ENCODE results near the gene BCKDHB.
"Not testable (repeated sequence)": the region's sequence is repeated elsewhere in the genome, so short reads cannot be mapped to it uniquely, and the experiment has no call there.

BCKDHB gene

DNA sequence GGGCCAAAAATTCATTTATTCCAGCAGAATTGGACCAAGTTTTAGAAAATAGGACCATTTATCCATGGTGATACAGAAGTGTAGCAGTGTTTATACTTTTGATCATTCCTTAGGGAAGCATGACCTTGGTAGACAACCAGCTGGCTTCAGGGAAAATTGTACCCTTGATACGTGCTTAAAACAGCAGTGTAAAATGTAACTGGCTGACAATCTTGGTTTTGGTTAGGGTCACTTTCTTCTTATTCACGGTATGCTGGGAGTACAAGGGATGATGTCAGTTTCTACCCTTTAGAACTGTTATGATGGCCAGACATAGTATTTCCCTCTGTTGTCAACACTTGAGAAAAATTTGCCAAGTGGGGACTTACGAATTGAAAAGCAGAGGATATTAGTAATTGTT, 157.1 kb downstream of the BCKDHB start:
- no peak for DNase-seq (ENCODE audit: low spot score)

- no peak for DNase-seq (ENCODE audit: low spot score)
Observed at GRCh38 chr6:80268865-80269730, 162.6 kb downstream of the BCKDHB start.

GRCh38 chr6:80271074-80271473, 164.6 kb downstream of the BCKDHB start:
- no peak for DNase-seq (ENCODE audit: low spot score)

GRCh38 chr6:80272988-80273387, 166.5 kb downstream of the BCKDHB start:
- DNase-seq (ENCODE audit: low spot score), result no peak

DNA sequence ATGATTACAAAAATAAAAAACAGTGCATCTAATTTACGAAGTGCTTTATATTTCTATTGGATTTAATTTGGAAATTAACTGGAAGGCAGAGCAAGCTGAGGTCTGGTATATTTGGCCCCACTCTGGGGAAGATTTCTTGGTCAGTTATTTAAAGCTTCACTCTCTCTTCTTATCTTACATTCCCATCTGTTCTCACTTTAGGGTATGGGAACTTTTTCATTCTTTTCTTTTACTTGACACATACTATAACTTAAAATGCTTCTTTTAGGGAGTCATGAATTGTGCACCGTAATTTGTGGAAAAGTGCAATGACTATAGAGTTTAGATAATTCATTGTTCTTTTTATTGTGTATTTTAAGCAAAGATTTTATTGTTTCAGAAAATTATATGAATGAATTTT, 170.4 kb downstream of the BCKDHB start:
- no peak for DNase-seq (ENCODE audit: low spot score)

- DNase-seq (ENCODE audit: low spot score), result no peak
Observed at GRCh38 chr6:80277501-80277900, 171.0 kb downstream of the BCKDHB start.

DNA sequence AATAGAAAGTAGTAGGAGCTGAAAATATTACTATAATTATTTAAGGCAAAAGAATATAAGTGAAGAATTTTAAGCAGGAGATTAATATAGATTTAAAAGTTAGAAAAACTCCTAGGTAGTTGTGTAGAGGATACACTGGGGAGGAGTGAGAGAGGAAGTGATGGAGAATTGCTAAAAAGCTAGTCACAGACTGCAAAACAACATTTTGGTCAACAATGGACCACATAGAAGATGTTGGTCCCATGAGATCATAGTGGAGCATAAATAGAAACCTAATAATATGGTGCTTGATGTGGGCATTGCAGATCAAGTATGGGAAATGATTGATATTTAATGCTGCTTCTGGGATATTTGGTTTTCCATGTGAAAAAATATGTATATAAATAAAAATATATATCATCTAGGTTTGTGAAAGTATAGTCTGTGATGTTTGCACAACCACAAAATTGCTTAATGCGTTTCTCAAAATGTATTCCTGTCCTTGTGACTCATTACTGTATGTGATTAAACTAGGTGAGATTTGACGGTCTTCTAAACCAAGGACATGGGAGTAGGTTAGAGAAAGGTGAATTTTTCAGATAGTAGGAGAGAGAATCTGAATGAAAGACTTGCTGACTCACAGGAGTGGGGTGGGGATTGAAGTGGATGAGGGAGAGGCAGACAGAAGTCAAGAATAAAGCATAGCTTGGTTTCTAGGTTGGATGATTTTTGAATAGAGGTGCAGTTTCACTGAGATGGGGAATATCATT, 174.0 kb downstream of the BCKDHB start:
- DNase-seq (ENCODE audit: low spot score), result no peak

GRCh38 chr6:80282913-80283554, 176.6 kb downstream of the BCKDHB start:
- no peak for DNase-seq (ENCODE audit: low spot score)

DNA sequence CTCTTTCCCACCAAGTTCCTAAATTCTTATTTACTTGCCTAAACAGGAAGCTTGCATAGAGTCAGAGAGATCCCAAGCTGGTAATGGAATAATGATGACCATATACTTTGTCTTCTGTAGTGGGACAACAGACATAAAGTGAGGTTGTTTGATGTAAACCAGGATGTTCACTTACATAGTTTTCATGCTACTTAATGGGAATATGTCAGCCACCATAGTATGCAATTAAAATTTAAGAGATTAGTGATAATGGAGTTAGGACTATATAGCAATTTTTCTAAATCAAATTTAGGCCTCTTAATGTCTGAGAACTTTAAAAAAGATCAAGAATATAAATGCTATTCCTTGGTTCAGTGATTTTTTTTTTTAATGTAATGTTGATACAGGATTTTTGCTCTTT, 180.6 kb downstream of the BCKDHB start:
- DNase-seq (ENCODE audit: low spot score), result no peak

DNA sequence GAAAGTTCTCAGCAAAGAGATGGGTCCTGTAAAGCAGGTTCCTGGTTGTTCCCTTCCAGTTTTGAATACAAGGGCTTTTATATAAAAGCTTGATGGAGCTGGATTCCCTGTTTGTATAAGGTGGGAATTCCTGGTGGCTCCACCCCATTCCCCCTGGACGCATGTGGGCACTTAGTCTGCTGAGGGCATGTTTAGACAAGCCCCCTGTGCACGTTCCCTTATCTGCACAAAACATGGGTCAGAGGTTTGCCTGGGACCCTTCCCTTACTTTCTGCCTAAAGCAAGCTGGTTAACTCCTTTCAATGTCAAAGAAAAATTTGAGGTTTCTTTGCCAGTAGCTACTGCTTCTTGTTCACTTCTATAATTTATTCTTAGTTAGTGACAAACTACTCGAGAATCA, 181.1 kb downstream of the BCKDHB start:
- DNase-seq (ENCODE audit: low spot score), result no peak

- no peak for DNase-seq (ENCODE audit: low spot score)
Observed at GRCh38 chr6:80289727-80290126, 183.3 kb downstream of the BCKDHB start.

DNA sequence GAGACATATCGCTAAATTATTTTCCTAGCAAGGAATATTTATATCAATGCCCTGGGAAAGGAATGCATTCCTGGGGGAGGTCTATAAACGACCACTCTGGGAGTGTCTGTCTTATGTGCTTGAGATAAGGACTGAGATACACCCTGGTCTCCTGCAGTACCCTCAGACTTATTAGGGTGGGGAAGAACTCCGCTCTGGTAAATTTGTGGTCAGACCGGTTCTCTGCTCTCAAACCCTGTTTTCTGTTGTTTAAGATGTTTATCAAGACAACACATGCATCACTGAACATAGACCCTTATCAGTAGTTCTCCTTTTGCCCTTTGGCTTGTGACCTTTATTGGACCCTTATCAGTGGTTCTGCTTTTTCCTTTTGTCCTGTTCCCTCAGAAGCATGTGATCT, 188.1 kb downstream of the BCKDHB start:
- not testable (repeated sequence) for DNase-seq (ENCODE audit: low spot score)

DNA sequence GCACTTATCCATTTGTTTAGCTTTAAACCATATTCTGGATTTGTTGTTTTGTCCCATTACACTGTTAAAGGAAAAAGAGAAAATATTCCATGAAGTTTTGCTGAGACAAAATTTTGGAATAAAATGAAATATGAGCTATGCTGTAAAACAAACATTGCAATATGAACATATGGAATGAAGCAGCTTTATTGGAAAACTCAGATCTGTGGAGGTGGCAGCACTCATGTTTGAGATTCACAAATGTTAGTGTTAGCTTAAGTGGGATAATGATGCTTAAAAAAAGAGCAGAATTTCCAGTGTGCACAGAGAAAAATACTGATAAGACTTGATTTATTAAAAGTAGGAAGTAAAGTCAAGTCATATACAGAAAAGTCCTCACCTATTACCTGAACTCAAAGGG, 196.2 kb downstream of the BCKDHB start:
- no peak for DNase-seq (ENCODE audit: low spot score)

DNA sequence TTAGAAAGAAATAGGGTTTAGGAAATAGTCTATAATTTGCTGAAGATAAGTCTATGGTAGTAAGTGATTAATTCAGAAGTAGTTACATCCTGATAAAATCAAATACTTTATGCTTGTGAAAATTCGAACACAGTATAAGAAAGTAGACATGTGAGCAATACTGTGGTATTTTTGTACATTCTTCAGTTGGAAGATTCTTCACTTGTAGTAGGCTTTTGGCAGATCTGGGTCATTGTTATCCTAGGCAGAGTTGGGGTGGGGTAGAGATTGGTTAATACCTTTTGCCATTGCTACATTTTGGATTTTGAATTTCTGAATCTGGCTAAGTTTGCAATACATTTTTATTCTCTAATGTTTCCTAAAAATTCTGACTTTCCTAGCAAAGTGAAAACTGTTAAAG, 197.5 kb downstream of the BCKDHB start:
- no peak for DNase-seq (ENCODE audit: low spot score)

- DNase-seq (ENCODE audit: low spot score), result no peak
Observed at GRCh38 chr6:80314531-80314930, 208.1 kb downstream of the BCKDHB start.

DNA sequence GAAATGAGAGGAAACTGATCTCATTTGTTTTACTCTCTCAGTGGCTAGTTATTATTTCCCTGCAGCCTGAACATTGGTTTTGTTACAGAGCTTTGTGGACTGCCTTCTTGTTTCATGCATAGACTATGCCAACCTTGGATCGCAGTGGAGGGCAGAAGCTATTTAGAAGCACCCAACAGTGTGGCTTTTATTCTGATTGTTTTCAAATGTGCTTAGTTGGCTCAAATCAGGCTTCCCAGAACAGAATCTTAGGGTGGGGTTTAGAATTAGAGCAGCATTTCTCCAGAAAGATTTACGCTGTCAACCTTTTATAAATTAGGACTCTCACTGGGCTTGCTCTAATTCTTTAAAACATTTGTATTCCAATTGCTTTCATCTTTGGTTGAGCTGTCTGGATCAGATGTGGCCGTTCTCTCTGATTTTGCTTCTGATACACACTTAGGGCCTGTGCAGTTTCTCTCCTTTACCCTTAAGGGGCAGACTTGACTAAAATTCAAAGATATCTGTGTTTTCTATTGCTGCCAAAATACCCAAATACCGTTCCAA, 210.3 kb downstream of the BCKDHB start:
- DNase-seq (ENCODE audit: low spot score), result no peak

DNA sequence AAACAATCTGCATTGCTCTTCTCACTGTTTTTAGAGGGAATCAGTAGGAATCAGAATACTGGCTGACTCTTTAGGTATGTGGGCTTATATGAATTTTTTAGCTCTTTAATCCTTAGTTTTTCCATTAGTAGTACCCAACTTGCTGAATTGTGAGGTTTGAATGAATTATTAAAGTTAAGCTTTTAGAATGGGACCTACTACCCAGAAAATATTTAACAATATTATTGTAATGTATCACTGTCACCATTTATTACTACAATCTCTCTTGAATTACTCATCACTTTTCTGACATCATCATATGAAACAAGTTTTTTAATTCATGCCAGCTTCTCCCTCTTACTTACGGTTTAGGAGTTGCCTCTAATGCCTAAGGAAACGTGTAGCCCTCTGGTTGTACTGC, 212.7 kb downstream of the BCKDHB start:
- peak; percentile 14 for DNase-seq (ENCODE audit: low spot score)

DNA sequence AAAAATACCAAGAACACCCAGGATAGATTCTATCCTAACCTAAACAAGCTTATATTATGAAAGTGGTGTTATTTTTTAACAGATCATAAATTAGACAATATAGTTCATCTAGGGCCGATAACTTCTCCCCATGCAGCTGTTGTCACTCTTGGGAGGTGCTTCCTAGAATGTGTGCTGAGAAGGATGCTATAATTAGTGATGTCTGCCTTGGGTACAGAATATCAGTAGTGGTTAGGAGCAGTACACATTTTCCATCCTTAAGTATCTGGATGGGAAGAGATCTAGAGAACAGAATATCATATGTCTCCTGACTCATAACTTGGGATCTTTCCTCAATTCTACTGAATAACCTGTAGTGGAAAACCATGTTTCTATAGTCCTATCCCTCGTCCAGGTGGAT, 214.5 kb downstream of the BCKDHB start:
- DNase-seq (ENCODE audit: low spot score), result no peak

GRCh38 chr6:80325742-80326141, 219.3 kb downstream of the BCKDHB start:
- DNase-seq (ENCODE audit: low spot score), result no peak

- no peak for DNase-seq (ENCODE audit: low spot score)
Observed at GRCh38 chr6:80328652-80329051, 222.2 kb downstream of the BCKDHB start.

DNA sequence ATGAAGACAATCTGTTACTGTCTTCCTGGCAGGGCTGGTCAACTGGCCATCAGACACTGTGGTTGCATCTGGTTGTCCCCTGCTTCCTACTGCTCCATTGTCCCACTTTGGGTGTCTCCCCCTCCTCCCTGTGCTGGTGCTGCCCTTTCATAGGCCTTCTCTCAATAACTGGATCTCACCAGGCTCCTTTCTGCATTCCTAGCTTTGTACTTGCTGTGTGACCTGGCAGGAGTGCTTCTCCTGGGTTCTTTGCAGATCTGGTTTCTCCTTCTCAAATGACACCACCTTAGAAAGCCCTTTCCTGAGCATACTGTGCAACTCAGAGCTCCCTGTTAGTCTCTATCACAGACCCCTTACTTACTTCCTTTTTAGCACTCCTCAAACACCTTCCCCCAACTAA, 223.0 kb downstream of the BCKDHB start:
- no peak for DNase-seq (ENCODE audit: low spot score)

- DNase-seq (ENCODE audit: low spot score), result no peak
Observed at GRCh38 chr6:80330961-80331360, 224.5 kb downstream of the BCKDHB start.

GRCh38 chr6:80331522-80331921, 225.1 kb downstream of the BCKDHB start:
- no peak for DNase-seq (ENCODE audit: low spot score)

Data from RKO (cell line).